ENCODE results near the gene PTPN6. TPM values are rescaled to one million over a fixed set of nuclear protein-coding genes. Genes with fewer than 3 reads are reported as not detected.
A peak's percentile ranks its signal among the peaks of the same experiment; 100 is the strongest.

Gene PTPN6
- total and polyA plus RNA-seq, 2 of the 13 experiments (the other 11 are each of a cell fraction or from before 2014, with no cell fraction given): 10.5 to 10.6 TPM

- TF ChIP-seq, protein P1, sequence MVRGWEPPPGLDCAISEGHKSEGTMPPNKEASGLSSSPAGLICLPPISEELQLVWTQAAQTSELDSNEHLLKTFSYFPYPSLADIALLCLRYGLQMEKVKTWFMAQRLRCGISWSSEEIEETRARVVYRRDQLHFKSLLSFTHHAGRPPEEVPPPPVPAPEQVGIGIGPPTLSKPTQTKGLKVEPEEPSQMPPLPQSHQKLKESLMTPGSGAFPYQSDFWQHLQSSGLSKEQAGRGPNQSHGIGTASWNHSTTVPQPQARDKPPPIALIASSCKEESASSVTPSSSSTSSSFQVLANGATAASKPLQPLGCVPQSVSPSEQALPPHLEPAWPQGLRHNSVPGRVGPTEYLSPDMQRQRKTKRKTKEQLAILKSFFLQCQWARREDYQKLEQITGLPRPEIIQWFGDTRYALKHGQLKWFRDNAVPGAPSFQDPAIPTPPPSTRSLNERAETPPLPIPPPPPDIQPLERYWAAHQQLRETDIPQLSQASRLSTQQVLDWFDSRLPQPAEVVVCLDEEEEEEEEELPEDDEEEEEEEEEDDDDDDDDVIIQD (CRISPR knock-in tag; IDR thresholded peaks at IDR 0.05; ENCODE audit: low read depth): 0 out of 2 replicates have a peak, but pooled peaks have one; percentile 18
- TF ChIP-seq MEF2D (CRISPR knock-in tag; IDR thresholded peaks at IDR 0.05) (no peak; the same call in 1 of the 2 replicates), ZSCAN21 (CRISPR knock-in tag; IDR thresholded peaks at IDR 0.05; ENCODE audit: borderline replicate concordance) (peak; percentile 92), PHF21A (CRISPR knock-in tag; IDR thresholded peaks at IDR 0.05) (no peak; the same call in 1 of the 2 replicates), POGZ (CRISPR knock-in tag; IDR thresholded peaks at IDR 0.05) (no peak), NFATC3 (CRISPR knock-in tag; IDR thresholded peaks at IDR 0.05) (no peak), TP53 (CRISPR knock-in tag; conservative IDR thresholded peaks at IDR 0.05) (0 out of 2 replicates have a peak, but pooled peaks have one; percentile 54)
- TF ChIP-seq, protein P2, sequence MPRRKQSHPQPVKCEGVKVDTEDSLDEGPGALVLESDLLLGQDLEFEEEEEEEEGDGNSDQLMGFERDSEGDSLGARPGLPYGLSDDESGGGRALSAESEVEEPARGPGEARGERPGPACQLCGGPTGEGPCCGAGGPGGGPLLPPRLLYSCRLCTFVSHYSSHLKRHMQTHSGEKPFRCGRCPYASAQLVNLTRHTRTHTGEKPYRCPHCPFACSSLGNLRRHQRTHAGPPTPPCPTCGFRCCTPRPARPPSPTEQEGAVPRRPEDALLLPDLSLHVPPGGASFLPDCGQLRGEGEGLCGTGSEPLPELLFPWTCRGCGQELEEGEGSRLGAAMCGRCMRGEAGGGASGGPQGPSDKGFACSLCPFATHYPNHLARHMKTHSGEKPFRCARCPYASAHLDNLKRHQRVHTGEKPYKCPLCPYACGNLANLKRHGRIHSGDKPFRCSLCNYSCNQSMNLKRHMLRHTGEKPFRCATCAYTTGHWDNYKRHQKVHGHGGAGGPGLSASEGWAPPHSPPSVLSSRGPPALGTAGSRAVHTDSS (CRISPR knock-in tag; conservative IDR thresholded peaks at IDR 0.05): no peak
- TF ChIP-seq, protein P3, sequence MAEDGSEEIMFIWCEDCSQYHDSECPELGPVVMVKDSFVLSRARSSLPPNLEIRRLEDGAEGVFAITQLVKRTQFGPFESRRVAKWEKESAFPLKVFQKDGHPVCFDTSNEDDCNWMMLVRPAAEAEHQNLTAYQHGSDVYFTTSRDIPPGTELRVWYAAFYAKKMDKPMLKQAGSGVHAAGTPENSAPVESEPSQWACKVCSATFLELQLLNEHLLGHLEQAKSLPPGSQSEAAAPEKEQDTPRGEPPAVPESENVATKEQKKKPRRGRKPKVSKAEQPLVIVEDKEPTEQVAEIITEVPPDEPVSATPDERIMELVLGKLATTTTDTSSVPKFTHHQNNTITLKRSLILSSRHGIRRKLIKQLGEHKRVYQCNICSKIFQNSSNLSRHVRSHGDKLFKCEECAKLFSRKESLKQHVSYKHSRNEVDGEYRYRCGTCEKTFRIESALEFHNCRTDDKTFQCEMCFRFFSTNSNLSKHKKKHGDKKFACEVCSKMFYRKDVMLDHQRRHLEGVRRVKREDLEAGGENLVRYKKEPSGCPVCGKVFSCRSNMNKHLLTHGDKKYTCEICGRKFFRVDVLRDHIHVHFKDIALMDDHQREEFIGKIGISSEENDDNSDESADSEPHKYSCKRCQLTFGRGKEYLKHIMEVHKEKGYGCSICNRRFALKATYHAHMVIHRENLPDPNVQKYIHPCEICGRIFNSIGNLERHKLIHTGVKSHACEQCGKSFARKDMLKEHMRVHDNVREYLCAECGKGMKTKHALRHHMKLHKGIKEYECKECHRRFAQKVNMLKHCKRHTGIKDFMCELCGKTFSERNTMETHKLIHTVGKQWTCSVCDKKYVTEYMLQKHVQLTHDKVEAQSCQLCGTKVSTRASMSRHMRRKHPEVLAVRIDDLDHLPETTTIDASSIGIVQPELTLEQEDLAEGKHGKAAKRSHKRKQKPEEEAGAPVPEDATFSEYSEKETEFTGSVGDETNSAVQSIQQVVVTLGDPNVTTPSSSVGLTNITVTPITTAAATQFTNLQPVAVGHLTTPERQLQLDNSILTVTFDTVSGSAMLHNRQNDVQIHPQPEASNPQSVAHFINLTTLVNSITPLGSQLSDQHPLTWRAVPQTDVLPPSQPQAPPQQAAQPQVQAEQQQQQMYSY (CRISPR knock-in tag; IDR thresholded peaks at IDR 0.05): 0 out of 2 replicates have a peak, but pooled peaks have one; percentile 33
- TF ChIP-seq, protein P4, sequence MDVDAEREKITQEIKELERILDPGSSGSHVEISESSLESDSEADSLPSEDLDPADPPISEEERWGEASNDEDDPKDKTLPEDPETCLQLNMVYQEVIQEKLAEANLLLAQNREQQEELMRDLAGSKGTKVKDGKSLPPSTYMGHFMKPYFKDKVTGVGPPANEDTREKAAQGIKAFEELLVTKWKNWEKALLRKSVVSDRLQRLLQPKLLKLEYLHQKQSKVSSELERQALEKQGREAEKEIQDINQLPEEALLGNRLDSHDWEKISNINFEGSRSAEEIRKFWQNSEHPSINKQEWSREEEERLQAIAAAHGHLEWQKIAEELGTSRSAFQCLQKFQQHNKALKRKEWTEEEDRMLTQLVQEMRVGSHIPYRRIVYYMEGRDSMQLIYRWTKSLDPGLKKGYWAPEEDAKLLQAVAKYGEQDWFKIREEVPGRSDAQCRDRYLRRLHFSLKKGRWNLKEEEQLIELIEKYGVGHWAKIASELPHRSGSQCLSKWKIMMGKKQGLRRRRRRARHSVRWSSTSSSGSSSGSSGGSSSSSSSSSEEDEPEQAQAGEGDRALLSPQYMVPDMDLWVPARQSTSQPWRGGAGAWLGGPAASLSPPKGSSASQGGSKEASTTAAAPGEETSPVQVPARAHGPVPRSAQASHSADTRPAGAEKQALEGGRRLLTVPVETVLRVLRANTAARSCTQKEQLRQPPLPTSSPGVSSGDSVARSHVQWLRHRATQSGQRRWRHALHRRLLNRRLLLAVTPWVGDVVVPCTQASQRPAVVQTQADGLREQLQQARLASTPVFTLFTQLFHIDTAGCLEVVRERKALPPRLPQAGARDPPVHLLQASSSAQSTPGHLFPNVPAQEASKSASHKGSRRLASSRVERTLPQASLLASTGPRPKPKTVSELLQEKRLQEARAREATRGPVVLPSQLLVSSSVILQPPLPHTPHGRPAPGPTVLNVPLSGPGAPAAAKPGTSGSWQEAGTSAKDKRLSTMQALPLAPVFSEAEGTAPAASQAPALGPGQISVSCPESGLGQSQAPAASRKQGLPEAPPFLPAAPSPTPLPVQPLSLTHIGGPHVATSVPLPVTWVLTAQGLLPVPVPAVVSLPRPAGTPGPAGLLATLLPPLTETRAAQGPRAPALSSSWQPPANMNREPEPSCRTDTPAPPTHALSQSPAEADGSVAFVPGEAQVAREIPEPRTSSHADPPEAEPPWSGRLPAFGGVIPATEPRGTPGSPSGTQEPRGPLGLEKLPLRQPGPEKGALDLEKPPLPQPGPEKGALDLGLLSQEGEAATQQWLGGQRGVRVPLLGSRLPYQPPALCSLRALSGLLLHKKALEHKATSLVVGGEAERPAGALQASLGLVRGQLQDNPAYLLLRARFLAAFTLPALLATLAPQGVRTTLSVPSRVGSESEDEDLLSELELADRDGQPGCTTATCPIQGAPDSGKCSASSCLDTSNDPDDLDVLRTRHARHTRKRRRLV (CRISPR knock-in tag; IDR thresholded peaks at IDR 0.05): no peak
Observed at GRCh38 chr12:6944381-6945186, 6.6 kb upstream of the PTPN6 start (continued).
